Liver (tissue), 9 donors: ENCODE measurements around the gene MED15. TPM values are rescaled to one million over a fixed set of nuclear protein-coding genes. Genes with fewer than 3 reads are reported as not detected.

Source experiments
- DNase-seq: peaks from one replicate; pipeline ENCODE4 v3.0.0-alpha.2; 2017; ENCODE audit warnings: low spot score
- H3K27ac ChIP-seq, 2 donors: one replicate each; pipeline ENCODE4 v1.7.0; 2013; ENCODE audit warnings: inconsistent platforms in 2 of 2, low read length in 2 of 2, control low read depth in 1 of 2, low read depth in 1 of 2, mild to moderate bottlenecking in 1 of 2
- H3K27me3 ChIP-seq, 4 donors: one replicate each; pipeline versions ENCODE4 v1.6.1 to v1.7.0; 2013; ENCODE audit warnings: low read length in 3 of 4, inconsistent platforms in 1 of 4, mild to moderate bottlenecking in 1 of 4, moderate library complexity in 1 of 4; ENCODE audit not compliant: control insufficient read depth in 4 of 4, insufficient read depth in 4 of 4
- H3K36me3 ChIP-seq, 4 donors: one replicate each; pipeline versions ENCODE4 v1.6.1 to v1.7.0; 2013; ENCODE audit warnings: low read length in 3 of 4, mild to moderate bottlenecking in 3 of 4, low read depth in 1 of 4, moderate library complexity in 1 of 4; ENCODE audit not compliant: control insufficient read depth in 4 of 4, insufficient read depth in 3 of 4
- H3K4me1 ChIP-seq, 4 donors: one replicate each; pipeline versions ENCODE4 v1.6.1 to v1.7.0; 2013; ENCODE audit warnings: low read length in 3 of 4, mild to moderate bottlenecking in 3 of 4, moderate library complexity in 1 of 4; ENCODE audit not compliant: control insufficient read depth in 4 of 4, insufficient read depth in 4 of 4
- H3K4me3 ChIP-seq, 3 donors: one replicate each; pipeline versions ENCODE4 v1.6.1 to v1.7.0; 2013; ENCODE audit warnings: low read length in 3 of 3, control low read depth in 1 of 3, low read depth in 1 of 3, mild to moderate bottlenecking in 1 of 3
- H3K9ac ChIP-seq, 2 donors: one replicate each; pipeline ENCODE4 v1.7.0; 2013; ENCODE audit warnings: low read length in 2 of 2, mild to moderate bottlenecking in 2 of 2, moderate library complexity in 2 of 2, control low read depth in 1 of 2, low read depth in 1 of 2
- H3K9me3 ChIP-seq, 4 donors: one replicate each; pipeline versions ENCODE4 v1.6.1 to v1.7.0; 2013; ENCODE audit warnings: low read length in 3 of 4; ENCODE audit not compliant: control insufficient read depth in 4 of 4
- EGR1 ChIP-seq, 2 donors: IDR thresholded peaks; 2 replicates each; pipeline ENCODE4 v1.6.1; 2016 to 2018; ENCODE audit warnings: antibody characterized with exemption in 2 of 2, low read depth in 2 of 2
- FOXA1 ChIP-seq: IDR thresholded peaks from 2 replicates; pipeline ENCODE4 v1.6.1; 2016; ENCODE audit warnings: antibody characterized with exemption
- FOXA2 ChIP-seq: IDR thresholded peaks from 2 replicates; pipeline ENCODE4 v1.6.1; 2016; ENCODE audit warnings: antibody characterized with exemption
- GABPA ChIP-seq, 2 donors: IDR thresholded peaks in 1 of 2; conservative IDR thresholded peaks in 1 of 2; 2 replicates each; pipeline ENCODE4 v1.6.1; 2016; ENCODE audit warnings: antibody characterized with exemption in 2 of 2, mild to moderate bottlenecking in 1 of 2, moderate library complexity in 1 of 2
- HNF4A ChIP-seq, 2 donors: conservative IDR thresholded peaks; 2 replicates each; pipeline ENCODE4 v1.6.1; 2016; ENCODE audit warnings: antibody characterized with exemption in 2 of 2, mild to moderate bottlenecking in 2 of 2
- HNF4G ChIP-seq: IDR thresholded peaks from 2 replicates; pipeline ENCODE4 v1.6.1; 2016; ENCODE audit warnings: antibody characterized with exemption
- JUND ChIP-seq, 2 donors: IDR thresholded peaks; 2 replicates each; pipeline ENCODE4 v1.6.1; 2016; ENCODE audit warnings: antibody characterized with exemption in 2 of 2
- RAD21 ChIP-seq, 2 donors: IDR thresholded peaks; 2 replicates each; pipeline ENCODE4 v1.6.1; 2016; ENCODE audit warnings: antibody characterized with exemption in 2 of 2, mild to moderate bottlenecking in 2 of 2
- RXRA ChIP-seq, 2 donors: IDR thresholded peaks; 2 replicates each; pipeline ENCODE4 v1.6.1; 2017 to 2018; ENCODE audit warnings: antibody characterized with exemption in 2 of 2, mild to moderate bottlenecking in 1 of 2
- SP1 ChIP-seq: IDR thresholded peaks from 2 replicates; pipeline ENCODE4 v1.6.1; 2018; ENCODE audit warnings: antibody characterized with exemption, mild to moderate bottlenecking
- TAF1 ChIP-seq: conservative IDR thresholded peaks from 2 replicates; pipeline ENCODE4 v1.6.1; 2016; ENCODE audit warnings: antibody characterized with exemption, mild to moderate bottlenecking
- YY1 ChIP-seq: IDR thresholded peaks from 2 replicates; pipeline ENCODE4 v1.6.1; 2016; ENCODE audit warnings: antibody characterized with exemption, mild to moderate bottlenecking
- WGBS: extraction: QIAGEN DNeasy Blood & Tissue Kit; methylation state at CpG from one replicate; pipeline ENCODE4 v1.1.7; 2013; 5-methylcytosine and 5-hydroxymethylcytosine counted together
- polyA plus RNA-seq, 2 donors: library from polyadenylated mRNA; stranded (reverse) in 1 of 2; unstranded in 1 of 2; fragments of 200-250 nt in 1 of 2; fragments of >200 nt in 1 of 2; fragmentation: Nextera tagmentation in 1 of 2; extraction: Ambion mirVana in 1 of 2; gene quantifications; one replicate each; pipeline versions ENCODE4 v1.2.1 to v1.2.3, GENCODE V29; 2013 to 2015
- total RNA-seq, 2 donors: library from RNA; depleted of rRNA; stranded (reverse); fragments of >200 nt; gene quantifications; one replicate each; pipeline ENCODE4 v1.2.3, GENCODE V29; 2014
- TF ChIP-seq, protein P1 (sequence below): IDR thresholded peaks from 2 replicates; pipeline ENCODE4 v1.6.1; 2016; ENCODE audit warnings: antibody characterized with exemption
- TF ChIP-seq, protein P2 (sequence below): IDR thresholded peaks from 2 replicates; pipeline ENCODE4 v1.6.1; 2016; ENCODE audit warnings: antibody characterized with exemption
- TF ChIP-seq, protein P3 (sequence below): IDR thresholded peaks from 2 replicates; pipeline ENCODE4 v1.6.1; 2016; ENCODE audit warnings: antibody characterized with exemption
- TF ChIP-seq, protein P4 (sequence below): IDR thresholded peaks from 2 replicates; pipeline ENCODE4 v1.6.1; 2016; ENCODE audit warnings: antibody characterized with exemption, mild to moderate bottlenecking
- TF ChIP-seq, protein P5 (sequence below): fragments of 150-350 bp; IDR thresholded peaks from 2 replicates; pipeline ENCODE4 v1.5.1; 2017; ENCODE audit warnings: improper control_type of control experiment, low read depth, low read length; ENCODE audit not compliant: missing input control
- donor health status: healthy.
- donor health status: healthy.
- donor health status: healthy.
- donor health status: healthy.
- donor health status: healthy.

Gene MED15
- total and polyA plus RNA-seq, 4 donors: 9.7 to 28.0 (median 16.2) TPM

DNA sequence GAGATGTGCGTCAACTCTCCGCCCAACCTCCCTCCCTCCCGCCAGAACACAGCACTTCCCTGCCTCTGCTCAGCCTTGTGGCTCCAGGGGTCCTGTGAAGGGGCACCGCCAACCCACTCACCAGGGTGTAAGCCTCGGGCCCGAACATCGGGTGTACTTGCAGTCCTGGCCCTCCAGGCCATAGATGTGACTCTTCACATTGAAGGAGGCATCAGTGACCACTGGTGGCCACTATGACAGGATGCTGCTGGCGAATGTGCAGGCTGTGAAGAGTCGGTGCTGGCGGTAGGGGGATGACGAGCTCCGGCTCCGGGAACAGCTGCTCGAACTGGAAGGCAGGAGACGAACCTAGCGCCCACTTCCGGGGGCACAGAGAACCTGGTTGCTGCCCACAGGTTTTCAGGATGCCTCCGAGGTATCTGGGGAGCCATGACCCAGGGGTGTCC, 97.4 kb downstream of the MED15 start:
- Histone ChIP-seq H3K27me3 (no peaks in the 10 kb centered on the region), H3K36me3 (no peaks in the 10 kb centered on the region), H3K9ac (no peak overlapping the region), H3K9me3 (no peaks in the 10 kb centered on the region), H3K4me1 (peaks cover 0 to 8% (median 0%) of the 10 kb centered on the region in 4 donors), H3K4me3 (no peak overlapping the region), H3K27ac (no peak overlapping the region)
- DNase-seq: no peak
- TF ChIP-seq, protein P1, sequence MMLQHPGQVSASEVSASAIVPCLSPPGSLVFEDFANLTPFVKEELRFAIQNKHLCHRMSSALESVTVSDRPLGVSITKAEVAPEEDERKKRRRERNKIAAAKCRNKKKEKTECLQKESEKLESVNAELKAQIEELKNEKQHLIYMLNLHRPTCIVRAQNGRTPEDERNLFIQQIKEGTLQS: no peak
- TF ChIP-seq SP1 (no peak), RAD21 (IDR thresholded peaks at IDR 0.05) (no peak), HNF4A (conservative IDR thresholded peaks at IDR 0.05) (no peak), FOXA1 (no peak), FOXA2 (no peak), RXRA (IDR thresholded peaks at IDR 0.05) (no peak), GABPA (IDR thresholded peaks at IDR 0.05 in 1 of 2, conservative IDR thresholded peaks at IDR 0.05 in 1 of 2) (no peak), JUND (IDR thresholded peaks at IDR 0.05) (no peak), YY1 (no peak), EGR1 (IDR thresholded peaks at IDR 0.05; ENCODE audit: low read depth in 2 of 2) (no peak), HNF4G (no peak), TAF1 (no peak)
- TF ChIP-seq, protein P2, sequence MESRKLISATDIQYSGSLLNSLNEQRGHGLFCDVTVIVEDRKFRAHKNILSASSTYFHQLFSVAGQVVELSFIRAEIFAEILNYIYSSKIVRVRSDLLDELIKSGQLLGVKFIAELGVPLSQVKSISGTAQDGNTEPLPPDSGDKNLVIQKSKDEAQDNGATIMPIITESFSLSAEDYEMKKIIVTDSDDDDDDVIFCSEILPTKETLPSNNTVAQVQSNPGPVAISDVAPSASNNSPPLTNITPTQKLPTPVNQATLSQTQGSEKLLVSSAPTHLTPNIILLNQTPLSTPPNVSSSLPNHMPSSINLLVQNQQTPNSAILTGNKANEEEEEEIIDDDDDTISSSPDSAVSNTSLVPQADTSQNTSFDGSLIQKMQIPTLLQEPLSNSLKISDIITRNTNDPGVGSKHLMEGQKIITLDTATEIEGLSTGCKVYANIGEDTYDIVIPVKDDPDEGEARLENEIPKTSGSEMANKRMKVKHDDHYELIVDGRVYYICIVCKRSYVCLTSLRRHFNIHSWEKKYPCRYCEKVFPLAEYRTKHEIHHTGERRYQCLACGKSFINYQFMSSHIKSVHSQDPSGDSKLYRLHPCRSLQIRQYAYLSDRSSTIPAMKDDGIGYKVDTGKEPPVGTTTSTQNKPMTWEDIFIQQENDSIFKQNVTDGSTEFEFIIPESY: no peak
- TF ChIP-seq, protein P3, sequence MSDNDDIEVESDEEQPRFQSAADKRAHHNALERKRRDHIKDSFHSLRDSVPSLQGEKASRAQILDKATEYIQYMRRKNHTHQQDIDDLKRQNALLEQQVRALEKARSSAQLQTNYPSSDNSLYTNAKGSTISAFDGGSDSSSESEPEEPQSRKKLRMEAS: no peak
- TF ChIP-seq, protein P4, sequence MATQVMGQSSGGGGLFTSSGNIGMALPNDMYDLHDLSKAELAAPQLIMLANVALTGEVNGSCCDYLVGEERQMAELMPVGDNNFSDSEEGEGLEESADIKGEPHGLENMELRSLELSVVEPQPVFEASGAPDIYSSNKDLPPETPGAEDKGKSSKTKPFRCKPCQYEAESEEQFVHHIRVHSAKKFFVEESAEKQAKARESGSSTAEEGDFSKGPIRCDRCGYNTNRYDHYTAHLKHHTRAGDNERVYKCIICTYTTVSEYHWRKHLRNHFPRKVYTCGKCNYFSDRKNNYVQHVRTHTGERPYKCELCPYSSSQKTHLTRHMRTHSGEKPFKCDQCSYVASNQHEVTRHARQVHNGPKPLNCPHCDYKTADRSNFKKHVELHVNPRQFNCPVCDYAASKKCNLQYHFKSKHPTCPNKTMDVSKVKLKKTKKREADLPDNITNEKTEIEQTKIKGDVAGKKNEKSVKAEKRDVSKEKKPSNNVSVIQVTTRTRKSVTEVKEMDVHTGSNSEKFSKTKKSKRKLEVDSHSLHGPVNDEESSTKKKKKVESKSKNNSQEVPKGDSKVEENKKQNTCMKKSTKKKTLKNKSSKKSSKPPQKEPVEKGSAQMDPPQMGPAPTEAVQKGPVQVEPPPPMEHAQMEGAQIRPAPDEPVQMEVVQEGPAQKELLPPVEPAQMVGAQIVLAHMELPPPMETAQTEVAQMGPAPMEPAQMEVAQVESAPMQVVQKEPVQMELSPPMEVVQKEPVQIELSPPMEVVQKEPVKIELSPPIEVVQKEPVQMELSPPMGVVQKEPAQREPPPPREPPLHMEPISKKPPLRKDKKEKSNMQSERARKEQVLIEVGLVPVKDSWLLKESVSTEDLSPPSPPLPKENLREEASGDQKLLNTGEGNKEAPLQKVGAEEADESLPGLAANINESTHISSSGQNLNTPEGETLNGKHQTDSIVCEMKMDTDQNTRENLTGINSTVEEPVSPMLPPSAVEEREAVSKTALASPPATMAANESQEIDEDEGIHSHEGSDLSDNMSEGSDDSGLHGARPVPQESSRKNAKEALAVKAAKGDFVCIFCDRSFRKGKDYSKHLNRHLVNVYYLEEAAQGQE: no peak
- TF ChIP-seq, protein P5, sequence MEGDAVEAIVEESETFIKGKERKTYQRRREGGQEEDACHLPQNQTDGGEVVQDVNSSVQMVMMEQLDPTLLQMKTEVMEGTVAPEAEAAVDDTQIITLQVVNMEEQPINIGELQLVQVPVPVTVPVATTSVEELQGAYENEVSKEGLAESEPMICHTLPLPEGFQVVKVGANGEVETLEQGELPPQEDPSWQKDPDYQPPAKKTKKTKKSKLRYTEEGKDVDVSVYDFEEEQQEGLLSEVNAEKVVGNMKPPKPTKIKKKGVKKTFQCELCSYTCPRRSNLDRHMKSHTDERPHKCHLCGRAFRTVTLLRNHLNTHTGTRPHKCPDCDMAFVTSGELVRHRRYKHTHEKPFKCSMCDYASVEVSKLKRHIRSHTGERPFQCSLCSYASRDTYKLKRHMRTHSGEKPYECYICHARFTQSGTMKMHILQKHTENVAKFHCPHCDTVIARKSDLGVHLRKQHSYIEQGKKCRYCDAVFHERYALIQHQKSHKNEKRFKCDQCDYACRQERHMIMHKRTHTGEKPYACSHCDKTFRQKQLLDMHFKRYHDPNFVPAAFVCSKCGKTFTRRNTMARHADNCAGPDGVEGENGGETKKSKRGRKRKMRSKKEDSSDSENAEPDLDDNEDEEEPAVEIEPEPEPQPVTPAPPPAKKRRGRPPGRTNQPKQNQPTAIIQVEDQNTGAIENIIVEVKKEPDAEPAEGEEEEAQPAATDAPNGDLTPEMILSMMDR: no peak
- 85% methylated on average over 18 of the region's 18 CpGs for WGBS
